ENCODE data around the gene NOCT.

DNA sequence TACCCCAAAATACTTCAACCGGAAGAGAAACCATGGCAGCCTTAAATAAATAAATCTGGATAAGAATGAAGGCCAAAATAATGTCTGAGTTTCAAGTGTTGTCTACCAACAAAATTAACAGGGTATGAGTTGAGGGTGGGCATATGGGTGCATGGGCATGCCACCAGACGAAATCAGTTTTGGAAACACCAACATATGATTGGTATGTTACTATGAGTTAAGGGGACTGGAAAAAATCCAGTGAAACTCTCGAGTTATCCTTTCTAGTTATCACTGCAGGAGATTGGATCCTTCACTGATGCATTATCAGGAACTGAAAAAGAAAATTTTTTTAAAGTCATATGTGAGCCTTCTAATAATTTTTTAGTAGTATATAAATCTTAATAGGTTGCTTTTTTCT lies 32.4 kb downstream of the NOCT start:
- TF ChIP-seq, protein P1, sequence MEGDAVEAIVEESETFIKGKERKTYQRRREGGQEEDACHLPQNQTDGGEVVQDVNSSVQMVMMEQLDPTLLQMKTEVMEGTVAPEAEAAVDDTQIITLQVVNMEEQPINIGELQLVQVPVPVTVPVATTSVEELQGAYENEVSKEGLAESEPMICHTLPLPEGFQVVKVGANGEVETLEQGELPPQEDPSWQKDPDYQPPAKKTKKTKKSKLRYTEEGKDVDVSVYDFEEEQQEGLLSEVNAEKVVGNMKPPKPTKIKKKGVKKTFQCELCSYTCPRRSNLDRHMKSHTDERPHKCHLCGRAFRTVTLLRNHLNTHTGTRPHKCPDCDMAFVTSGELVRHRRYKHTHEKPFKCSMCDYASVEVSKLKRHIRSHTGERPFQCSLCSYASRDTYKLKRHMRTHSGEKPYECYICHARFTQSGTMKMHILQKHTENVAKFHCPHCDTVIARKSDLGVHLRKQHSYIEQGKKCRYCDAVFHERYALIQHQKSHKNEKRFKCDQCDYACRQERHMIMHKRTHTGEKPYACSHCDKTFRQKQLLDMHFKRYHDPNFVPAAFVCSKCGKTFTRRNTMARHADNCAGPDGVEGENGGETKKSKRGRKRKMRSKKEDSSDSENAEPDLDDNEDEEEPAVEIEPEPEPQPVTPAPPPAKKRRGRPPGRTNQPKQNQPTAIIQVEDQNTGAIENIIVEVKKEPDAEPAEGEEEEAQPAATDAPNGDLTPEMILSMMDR (IDR thresholded peaks at IDR 0.05) = no peak
- TF ChIP-seq EZH2 (IDR thresholded peaks at IDR 0.05; ENCODE audit: borderline replicate concordance, insufficient read depth, low read depth, low read length, poor library complexity, severe bottlenecking) = no peak

Data from B cell (primary cell).